ENCODE data around the gene APOBR. TPM values are rescaled to one million over a fixed set of nuclear protein-coding genes. Genes with fewer than 3 reads are reported as not detected.
A peak's percentile ranks its signal among the peaks of the same experiment; 100 is the strongest.

APOBR gene
- total and polyA plus RNA-seq, 2 of the 13 experiments (the other 11 are each of a cell fraction or from before 2014, with no cell fraction given) = 0.03 TPM; not detected in 1

- Histone ChIP-seq H3K27ac (ENCODE audit: extremely low read length, insufficient read depth, low read length) (peak overlapping the region; percentile 80), H2AFZ (ENCODE audit: low read length) (no peak overlapping the region), H3K4me2 (ENCODE audit: low read depth, low read length) (no peak overlapping the region), H3K27me3 (ENCODE audit: control insufficient read depth in 1 of 2, insufficient read depth in 2 of 2, low read length in 2 of 2) (no peaks in the 10 kb centered on the region), H3K4me3 (replicated peaks in 1 of 3; ENCODE audit: insufficient read depth in 1 of 3, low read depth in 2 of 3, low read length in 3 of 3) (no peak overlapping the region), H3K4me1 (ENCODE audit: insufficient read depth, low read length) (peaks cover 81% of the 10 kb centered on the region), H4K20me1 (ENCODE audit: insufficient read depth, low read length) (no peaks in the 10 kb centered on the region), H3K9ac (ENCODE audit: insufficient read depth, low read depth, low read length) (no peak overlapping the region), H3K36me3 (replicated peaks in 1 of 2; ENCODE audit: control insufficient read depth in 1 of 2, insufficient read depth in 2 of 2, low read length in 2 of 2) (no peaks in the 10 kb centered on the region), H3K79me2 (ENCODE audit: insufficient read depth, low read length) (no peaks in the 10 kb centered on the region), H3K9me3 (ENCODE audit: low read length) (no peaks in the 10 kb centered on the region)
- in situ Hi-C loops (cut with HindIII; ENCODE audit: extremely low pct_ligation_motif_present, low pct_unique_long_range_greater_than_20kb) = no loop called here
- ATAC-seq (no peak), DNase-seq (ENCODE audit: low spot score) (no peak), FAIRE-seq (no peak)
- TF ChIP-seq TAF1 (CRISPR knock-in tag; IDR thresholded peaks at IDR 0.05) = no peak
- no peak for TF ChIP-seq KLF6 (CRISPR knock-in tag; IDR thresholded peaks at IDR 0.05)
- intact Hi-C loops (cut with micrococcal nuclease; ENCODE audit: unreplicated experiment) = no loop called here
- ChIA-PET POLR2A (interaction anchor here (0.8 to 0.9 kb wide), 2 partner anchors 10 to 14 kb away, joined by 3 to 5 read pairs; partner anchors contain the start of gene NUPR1), CTCF (ENCODE audit: low intra/inter-chr PET ratio, low total read pairs) (no interaction called here)
- BruUV-seq (replicated peaks) = no TSS peak
Observed at GRCh38 chr16:28529124-28529523, 34.7 kb downstream of the APOBR start.

GRCh38 chr16:28531777-28532744, 37.6 kb downstream of the APOBR start:
- peaks cover 58% of the 10 kb centered on the region for H3K4me1 ChIP-seq (ENCODE audit: insufficient read depth, low read length)
- intact Hi-C loops (cut with micrococcal nuclease; ENCODE audit: unreplicated experiment) = no loop called here
- ATAC-seq (peak; percentile 97), DNase-seq (ENCODE audit: low spot score) (peak; percentile 84), FAIRE-seq (peak; percentile 76)
- in situ Hi-C loops (cut with HindIII; ENCODE audit: extremely low pct_ligation_motif_present, low pct_unique_long_range_greater_than_20kb) = no loop called here
- 5% methylated on average over 9 of the region's 9 CpGs for WGBS (ENCODE audit: low lambda C conversion rate)
- H3K4me2 ChIP-seq (ENCODE audit: low read depth, low read length) = peak overlapping the region; percentile 60
- H3K4me3 ChIP-seq (replicated peaks in 1 of 3; ENCODE audit: insufficient read depth in 1 of 3, low read depth in 2 of 3, low read length in 3 of 3) = peak overlapping the region in 1 of 3 experiments; percentile 7; a peak in 2 of 6 replicates
- BruUV-seq (replicated peaks) = no TSS peak
- peak overlapping the region; percentile 65 for H3K27ac ChIP-seq (ENCODE audit: extremely low read length, insufficient read depth, low read length)
- ChIA-PET CTCF (ENCODE audit: low intra/inter-chr PET ratio, low total read pairs) (no interaction called here), POLR2A (interaction anchor here (1.2 to 1.3 kb wide), 2 partner anchors 9 to 77 kb away, joined by 3 to 4 read pairs; partner anchors contain the start of gene SULT1A1)
- H4K20me1 ChIP-seq (ENCODE audit: insufficient read depth, low read length) = no peaks in the 10 kb centered on the region
- no peaks in the 10 kb centered on the region for H3K27me3 ChIP-seq (ENCODE audit: control insufficient read depth in 1 of 2, insufficient read depth in 2 of 2, low read length in 2 of 2)
- no peaks in the 10 kb centered on the region for H3K79me2 ChIP-seq (ENCODE audit: insufficient read depth, low read length)
- H3K9ac ChIP-seq (ENCODE audit: insufficient read depth, low read depth, low read length) = peak overlapping the region; percentile 21; the same call in 1 of the 2 replicates
- H3K9me3 ChIP-seq (ENCODE audit: low read length) = no peaks in the 10 kb centered on the region
- no peaks in the 10 kb centered on the region; a peak in 1 of 5 replicates for H3K36me3 ChIP-seq (replicated peaks in 1 of 2; ENCODE audit: control insufficient read depth in 1 of 2, insufficient read depth in 2 of 2, low read length in 2 of 2)
- H2AFZ ChIP-seq (ENCODE audit: low read length) = no peak overlapping the region
- peak; percentile 60; the same call in 1 of the 2 replicates for TF ChIP-seq SAP130 (CRISPR knock-in tag; IDR thresholded peaks at IDR 0.05; ENCODE audit: low read depth)
- TF ChIP-seq HOXA3 (CRISPR knock-in tag; IDR thresholded peaks at IDR 0.05) = peak; percentile 35; the same call in 1 of the 2 replicates
- TF ChIP-seq CHCHD3 (CRISPR knock-in tag; IDR thresholded peaks at IDR 0.05) = no peak
- no peak for TF ChIP-seq ZNF326 (CRISPR knock-in tag; IDR thresholded peaks at IDR 0.05; ENCODE audit: borderline replicate concordance)
- no peak for TF ChIP-seq ZNF17 (CRISPR knock-in tag; IDR thresholded peaks at IDR 0.05)
- no peak for TF ChIP-seq SNAI1 (CRISPR knock-in tag; IDR thresholded peaks at IDR 0.05; ENCODE audit: borderline replicate concordance)
- no peak for TF ChIP-seq HNRNPUL1 (IDR thresholded peaks at IDR 0.05; ENCODE audit: low read depth, low read length)
- TF ChIP-seq ISL2 (CRISPR knock-in tag; IDR thresholded peaks at IDR 0.05) = no peak
- no peak for TF ChIP-seq ZNF775 (CRISPR knock-in tag; IDR thresholded peaks at IDR 0.05; ENCODE audit: borderline replicate concordance)
- no peak for TF ChIP-seq JUN (CRISPR knock-in tag; IDR thresholded peaks at IDR 0.05)
- no peak; the same call in 1 of the 2 replicates for TF ChIP-seq ZFP91 (CRISPR knock-in tag; IDR thresholded peaks at IDR 0.05; ENCODE audit: borderline replicate concordance)
- no peak for TF ChIP-seq ZIK1 (CRISPR knock-in tag; IDR thresholded peaks at IDR 0.05; ENCODE audit: borderline replicate concordance, low read depth)

All from HepG2 (cell line).